Glutamatergic neuron (in vitro differentiated cells): ENCODE measurements around the gene PACRG. TPM values are rescaled to one million over a fixed set of nuclear protein-coding genes. Genes with fewer than 3 reads are reported as not detected.

Experiments used
- DNase-seq: peaks from one replicate; pipeline ENCODE4 v3.0.0; 2022
- H3K27ac Mint-ChIP-seq: one replicate; pipeline ENCODE4 v1.8.0; 2020; ENCODE audit warnings: mild to moderate bottlenecking, mixed read lengths, inconsistent platforms; ENCODE audit not compliant: unreplicated experiment
- H3K27me3 Mint-ChIP-seq: one replicate; pipeline ENCODE4 v1.8.0; 2020; ENCODE audit warnings: mild to moderate bottlenecking, moderate library complexity, mixed read lengths, inconsistent platforms; ENCODE audit not compliant: unreplicated experiment
- H3K36me3 Mint-ChIP-seq: one replicate; pipeline ENCODE4 v1.8.0; 2020; ENCODE audit warnings: mild to moderate bottlenecking, mixed read lengths, inconsistent platforms; ENCODE audit not compliant: unreplicated experiment
- H3K4me1 Mint-ChIP-seq: one replicate; pipeline ENCODE4 v1.8.0; 2020; ENCODE audit warnings: mild to moderate bottlenecking, low read depth, mixed read lengths, inconsistent platforms; ENCODE audit not compliant: unreplicated experiment
- H3K4me3 Mint-ChIP-seq: one replicate; pipeline ENCODE4 v1.8.0; 2020; ENCODE audit warnings: mild to moderate bottlenecking, mixed read lengths, inconsistent platforms; ENCODE audit not compliant: unreplicated experiment
- H3K9me3 Mint-ChIP-seq: one replicate; pipeline ENCODE4 v1.8.0; 2020; ENCODE audit warnings: mild to moderate bottlenecking, moderate library complexity, mixed read lengths, inconsistent platforms; ENCODE audit not compliant: unreplicated experiment
- CTCF ChIP-seq: fragments of 200-600 bp; sonication (generic); IDR thresholded peaks from one replicate; pipeline ENCODE4 v1.5.0; 2021; ENCODE audit not compliant: partially characterized antibody, unreplicated experiment
- total RNA-seq: library from RNA; stranded (reverse); fragmentation: NEBNext Ultra II Directional; extraction: Animal tissue kit (Norgen Biotek cat#: 25700); gene quantifications from one replicate; pipeline ENCODE4 v1.2.1, GENCODE V29; 2021; ENCODE audit not compliant: unreplicated experiment

The PACRG gene
- total RNA-seq, 1 donor from 2014 or later: not detected

DNA sequence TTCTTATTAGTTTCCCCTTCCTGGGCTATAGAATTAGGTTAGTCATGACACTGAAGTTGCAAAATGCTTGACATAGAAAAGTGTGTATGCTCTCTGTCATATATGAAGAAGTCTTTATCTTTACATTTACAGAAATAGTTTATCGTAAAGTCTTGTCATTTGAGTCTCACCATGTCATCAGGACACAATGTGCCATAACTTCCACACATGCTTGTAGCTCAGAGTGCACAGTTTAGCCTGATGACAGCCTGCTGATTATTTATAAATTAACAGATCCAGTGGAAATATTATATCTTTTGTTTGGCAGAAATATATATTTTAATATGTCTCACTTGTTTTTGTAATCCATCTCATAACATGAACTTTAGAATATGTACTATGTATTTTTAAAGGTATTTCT lies 399.8 kb downstream of the PACRG start:
- Mint-ChIP-seq H3K4me1 (no peaks in the 10 kb centered on the region), H3K9me3 (no peaks in the 10 kb centered on the region), H3K36me3 (peaks cover 1% of the 10 kb centered on the region), H3K27ac (no peak overlapping the region), H3K4me3 (no peak overlapping the region), H3K27me3 (no peaks in the 10 kb centered on the region)
- TF ChIP-seq CTCF: no peak
- DNase-seq: no peak

- TF ChIP-seq CTCF: no peak
- no peaks in the 10 kb centered on the region for H3K4me1 Mint-ChIP-seq
- H3K9me3 Mint-ChIP-seq: no peaks in the 10 kb centered on the region
- no peak overlapping the region for H3K4me3 Mint-ChIP-seq
- no peak for DNase-seq
- H3K27ac Mint-ChIP-seq: no peak overlapping the region
- H3K27me3 Mint-ChIP-seq: no peaks in the 10 kb centered on the region
- H3K36me3 Mint-ChIP-seq: no peaks in the 10 kb centered on the region
These were observed 400.6 kb downstream of the PACRG start for GRCh38 chr6:163128324-163128723.

- H3K4me1 Mint-ChIP-seq: no peaks in the 10 kb centered on the region
- no peak overlapping the region for H3K4me3 Mint-ChIP-seq
- no peak for TF ChIP-seq CTCF
- no peak overlapping the region for H3K27ac Mint-ChIP-seq
- H3K36me3 Mint-ChIP-seq: no peaks in the 10 kb centered on the region
- H3K27me3 Mint-ChIP-seq: peaks cover 2% of the 10 kb centered on the region
- no peaks in the 10 kb centered on the region for H3K9me3 Mint-ChIP-seq
- no peak for DNase-seq
These were observed 404.4 kb downstream of the PACRG start for GRCh38 chr6:163132050-163132750.

DNA sequence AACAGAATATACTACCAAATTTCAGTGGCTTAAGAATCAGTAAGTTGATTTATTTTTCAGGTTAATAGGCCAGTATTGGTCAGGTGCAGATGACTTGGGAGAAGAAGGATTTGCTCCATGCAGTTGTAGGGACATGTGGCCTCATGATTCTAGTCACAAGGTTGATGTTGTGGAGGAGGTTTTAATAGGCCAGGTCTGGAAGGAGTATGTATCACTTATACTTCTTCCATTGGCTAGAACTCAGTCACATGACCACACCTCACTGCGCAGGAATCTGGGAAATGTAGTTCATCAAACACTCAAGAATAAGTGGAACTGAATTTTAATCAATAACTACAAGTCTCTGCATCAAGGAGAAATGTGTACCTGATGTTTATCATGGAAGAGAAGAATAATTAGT lies 405.2 kb downstream of the PACRG start:
- Mint-ChIP-seq H3K36me3 (no peaks in the 10 kb centered on the region), H3K27ac (no peak overlapping the region), H3K4me3 (no peak overlapping the region), H3K9me3 (no peaks in the 10 kb centered on the region), H3K27me3 (peaks cover 2% of the 10 kb centered on the region), H3K4me1 (no peaks in the 10 kb centered on the region)
- no peak for DNase-seq
- TF ChIP-seq CTCF: no peak

DNA sequence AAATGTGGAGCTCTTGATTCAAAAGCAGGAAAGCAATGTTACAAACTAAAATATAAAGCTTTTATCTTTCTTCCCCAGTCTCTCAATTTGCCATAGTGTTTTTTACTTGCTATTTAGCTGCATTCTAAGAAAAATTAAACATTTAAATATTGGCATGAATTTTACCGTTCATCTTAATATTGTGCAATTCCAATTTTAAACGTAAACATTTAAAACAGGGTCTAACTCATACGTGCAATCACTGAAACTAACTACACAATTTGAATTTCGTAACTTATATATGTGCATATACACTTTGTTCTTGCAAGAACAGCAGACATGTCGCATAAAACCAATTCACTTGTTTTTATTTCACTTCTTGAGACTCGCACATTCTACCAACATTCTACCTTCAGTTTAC lies 405.9 kb downstream of the PACRG start:
- Mint-ChIP-seq H3K27me3 (peaks cover 2% of the 10 kb centered on the region), H3K36me3 (no peaks in the 10 kb centered on the region), H3K9me3 (no peaks in the 10 kb centered on the region), H3K4me1 (no peaks in the 10 kb centered on the region), H3K4me3 (no peak overlapping the region), H3K27ac (no peak overlapping the region)
- DNase-seq: no peak
- no peak for TF ChIP-seq CTCF
